ENCODE measurements around the gene CFTR.

The CFTR gene

GRCh38 chr7:117581424-117581823, 101.6 kb downstream of the CFTR start:
- in situ Hi-C loops (cut with HindIII; ENCODE audit: low sequenced_read_pairs): no loop called here

GRCh38 chr7:117582219-117582704, 102.4 kb downstream of the CFTR start:
- in situ Hi-C loops (cut with HindIII; ENCODE audit: low sequenced_read_pairs): no loop called here

- in situ Hi-C loops (cut with HindIII; ENCODE audit: low sequenced_read_pairs): no loop called here
These were observed 108.1 kb downstream of the CFTR start for GRCh38 chr7:117587931-117588330.

- in situ Hi-C loops (cut with HindIII; ENCODE audit: low sequenced_read_pairs): no loop called here
These were observed 108.5 kb downstream of the CFTR start for GRCh38 chr7:117588352-117588794.

GRCh38 chr7:117590191-117590590, 110.4 kb downstream of the CFTR start:
- in situ Hi-C loops (cut with HindIII; ENCODE audit: low sequenced_read_pairs): no loop called here

GRCh38 chr7:117592011-117592635, 112.3 kb downstream of the CFTR start:
- in situ Hi-C loops (cut with HindIII; ENCODE audit: low sequenced_read_pairs): no loop called here

- in situ Hi-C loops (cut with HindIII; ENCODE audit: low sequenced_read_pairs): no loop called here
These were observed 116.3 kb downstream of the CFTR start for GRCh38 chr7:117596134-117596533.

GRCh38 chr7:117597755-117598154, 117.9 kb downstream of the CFTR start:
- in situ Hi-C loops (cut with HindIII; ENCODE audit: low sequenced_read_pairs): no loop called here

GRCh38 chr7:117600911-117601310, 121.1 kb downstream of the CFTR start:
- in situ Hi-C loops (cut with HindIII; ENCODE audit: low sequenced_read_pairs): no loop called here

- in situ Hi-C loops (cut with HindIII; ENCODE audit: low sequenced_read_pairs): no loop called here
These were observed 123.8 kb downstream of the CFTR start for GRCh38 chr7:117603627-117604026.

- in situ Hi-C loops (cut with HindIII; ENCODE audit: low sequenced_read_pairs): no loop called here
These were observed 125.9 kb downstream of the CFTR start for GRCh38 chr7:117605712-117606111.

GRCh38 chr7:117606132-117606531, 126.3 kb downstream of the CFTR start:
- in situ Hi-C loops (cut with HindIII; ENCODE audit: low sequenced_read_pairs): no loop called here

- in situ Hi-C loops (cut with HindIII; ENCODE audit: low sequenced_read_pairs): no loop called here
These were observed 130.6 kb downstream of the CFTR start for GRCh38 chr7:117610396-117610795.

GRCh38 chr7:117612637-117613036, 132.8 kb downstream of the CFTR start:
- in situ Hi-C loops (cut with HindIII; ENCODE audit: low sequenced_read_pairs): no loop called here

GRCh38 chr7:117616694-117617093, 136.9 kb downstream of the CFTR start:
- in situ Hi-C loops (cut with HindIII; ENCODE audit: low sequenced_read_pairs): no loop called here

GRCh38 chr7:117619681-117620080, 139.9 kb downstream of the CFTR start:
- in situ Hi-C loops (cut with HindIII; ENCODE audit: low sequenced_read_pairs): no loop called here

- in situ Hi-C loops (cut with HindIII; ENCODE audit: low sequenced_read_pairs): no loop called here
These were observed 141.3 kb downstream of the CFTR start for GRCh38 chr7:117621075-117621618.

GRCh38 chr7:117623606-117624005, 143.8 kb downstream of the CFTR start:
- in situ Hi-C loops (cut with HindIII; ENCODE audit: low sequenced_read_pairs): no loop called here

- in situ Hi-C loops (cut with HindIII; ENCODE audit: low sequenced_read_pairs): no loop called here
These were observed 150.7 kb downstream of the CFTR start for GRCh38 chr7:117630501-117630900.

GRCh38 chr7:117630907-117631564, 151.2 kb downstream of the CFTR start:
- in situ Hi-C loops (cut with HindIII; ENCODE audit: low sequenced_read_pairs): no loop called here

GRCh38 chr7:117631652-117632051, 151.8 kb downstream of the CFTR start:
- in situ Hi-C loops (cut with HindIII; ENCODE audit: low sequenced_read_pairs): no loop called here

- in situ Hi-C loops (cut with HindIII; ENCODE audit: low sequenced_read_pairs): no loop called here
These were observed 158.1 kb downstream of the CFTR start for GRCh38 chr7:117637937-117638336.

Measured in endothelial cell of hepatic sinusoid (primary cell).